OCI-LY3 (cell line): Measurements from ENCODE around the gene SH2D5.
"Not testable (repeated sequence)": the region's sequence is repeated elsewhere in the genome, so short reads cannot be mapped to it uniquely, and the experiment has no call there.

Source experiments
- EZH2phosphoT487 ChIP-seq: fragments of 200-600 bp; shearing (Covaris generic); IDR thresholded peaks from 2 replicates; pipeline ENCODE4 v1.6.1; 2018; ENCODE audit warnings: antibody characterized with exemption, mixed run types, low read depth
- TF ChIP-seq, protein P1 (sequence below): fragments of 200-600, 300-600 bp; sonication (generic); IDR thresholded peaks from 2 replicates; pipeline ENCODE4 v1.5.1; 2014; ENCODE audit warnings: antibody characterized with exemption, low read length, low read depth

DNA sequence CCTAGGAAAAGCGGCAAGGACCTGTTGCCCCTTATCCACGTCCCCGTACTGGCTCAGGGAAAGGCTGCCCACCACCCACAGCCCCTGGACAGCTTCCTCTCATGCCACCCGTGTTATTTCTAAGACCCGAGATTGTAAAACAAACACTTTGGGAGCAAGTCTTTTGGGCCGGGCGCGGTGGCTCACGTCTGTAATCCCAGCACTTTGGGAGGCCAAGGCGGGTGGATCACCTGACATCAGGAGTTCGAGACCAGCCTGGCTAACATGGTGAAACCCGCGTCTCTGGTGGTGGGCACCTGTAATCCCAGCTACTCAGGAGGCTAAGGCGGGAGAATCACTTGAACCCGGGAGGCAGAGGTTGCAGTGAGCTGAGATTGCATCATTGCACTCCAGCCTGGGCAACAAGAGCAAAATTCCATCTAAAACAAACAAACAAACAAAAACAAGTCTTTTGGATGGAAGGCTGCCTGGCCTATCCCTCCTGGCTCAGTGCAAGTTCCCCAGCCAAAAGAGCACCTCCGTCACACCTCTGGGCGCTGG lies 14.1 kb downstream of the SH2D5 start:
- TF ChIP-seq, protein P1, sequence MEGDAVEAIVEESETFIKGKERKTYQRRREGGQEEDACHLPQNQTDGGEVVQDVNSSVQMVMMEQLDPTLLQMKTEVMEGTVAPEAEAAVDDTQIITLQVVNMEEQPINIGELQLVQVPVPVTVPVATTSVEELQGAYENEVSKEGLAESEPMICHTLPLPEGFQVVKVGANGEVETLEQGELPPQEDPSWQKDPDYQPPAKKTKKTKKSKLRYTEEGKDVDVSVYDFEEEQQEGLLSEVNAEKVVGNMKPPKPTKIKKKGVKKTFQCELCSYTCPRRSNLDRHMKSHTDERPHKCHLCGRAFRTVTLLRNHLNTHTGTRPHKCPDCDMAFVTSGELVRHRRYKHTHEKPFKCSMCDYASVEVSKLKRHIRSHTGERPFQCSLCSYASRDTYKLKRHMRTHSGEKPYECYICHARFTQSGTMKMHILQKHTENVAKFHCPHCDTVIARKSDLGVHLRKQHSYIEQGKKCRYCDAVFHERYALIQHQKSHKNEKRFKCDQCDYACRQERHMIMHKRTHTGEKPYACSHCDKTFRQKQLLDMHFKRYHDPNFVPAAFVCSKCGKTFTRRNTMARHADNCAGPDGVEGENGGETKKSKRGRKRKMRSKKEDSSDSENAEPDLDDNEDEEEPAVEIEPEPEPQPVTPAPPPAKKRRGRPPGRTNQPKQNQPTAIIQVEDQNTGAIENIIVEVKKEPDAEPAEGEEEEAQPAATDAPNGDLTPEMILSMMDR, result not testable (repeated sequence)
- TF ChIP-seq EZH2phosphoT487, result not testable (repeated sequence)
